GM06990 (cell line): ENCODE measurements around the gene GYPE.
"Not testable (repeated sequence)": the region's sequence is repeated elsewhere in the genome, so short reads cannot be mapped to it uniquely, and the experiment has no call there.

Source experiments
- DNase-seq: peaks from one replicate; pipeline ENCODE4 v3.0.0-alpha.2; 2011; ENCODE audit not compliant: insufficient read length; ENCODE audit errors: extremely low read depth
- H3K27me3 ChIP-seq: replicated peaks from 2 replicates; pipeline ENCODE4 v1.6.0; 2011; ENCODE audit warnings: low read length; ENCODE audit not compliant: control insufficient read depth, insufficient read depth
- H3K36me3 ChIP-seq: 2 replicates; pipeline ENCODE4 v1.5.1; 2011; ENCODE audit warnings: low read length; ENCODE audit not compliant: control insufficient read depth, insufficient read depth
- H3K4me3 ChIP-seq: replicated peaks from 2 replicates; pipeline ENCODE4 v1.5.1; 2011; ENCODE audit warnings: low read depth, mild to moderate bottlenecking, control low read depth, low read length
- TF ChIP-seq, protein P1 (sequence below): IDR thresholded peaks from 2 replicates; pipeline ENCODE4 v1.5.1; 2011; ENCODE audit warnings: low read length, control low read depth, mild to moderate bottlenecking, inconsistent platforms; ENCODE audit not compliant: insufficient read depth, poor library complexity, severe bottlenecking

The GYPE gene

DNA sequence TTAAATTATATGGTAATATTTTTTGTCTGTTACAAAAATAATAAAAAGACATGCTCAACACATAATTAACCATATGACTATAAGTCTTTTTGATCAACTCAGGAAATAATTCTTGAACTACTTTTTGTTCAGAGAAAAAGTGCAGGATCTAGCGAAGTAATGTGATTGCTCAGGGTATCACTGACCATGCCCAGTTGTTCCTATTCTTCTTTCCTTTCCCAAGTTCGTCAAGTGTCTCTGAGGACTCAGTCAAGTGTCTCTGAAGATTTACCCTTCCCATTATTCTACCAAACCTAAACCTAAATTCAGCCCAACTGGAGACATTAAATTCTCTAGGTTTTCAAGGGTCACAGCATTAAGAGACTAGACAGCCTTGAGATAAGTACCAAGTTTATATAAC lies 5.5 kb upstream of the GYPE start:
- DNase-seq, H3K36me3 ChIP-seq, H3K27me3 ChIP-seq: not testable (repeated sequence)
- H3K4me3 ChIP-seq: peak overlapping the region; percentile 75

DNA sequence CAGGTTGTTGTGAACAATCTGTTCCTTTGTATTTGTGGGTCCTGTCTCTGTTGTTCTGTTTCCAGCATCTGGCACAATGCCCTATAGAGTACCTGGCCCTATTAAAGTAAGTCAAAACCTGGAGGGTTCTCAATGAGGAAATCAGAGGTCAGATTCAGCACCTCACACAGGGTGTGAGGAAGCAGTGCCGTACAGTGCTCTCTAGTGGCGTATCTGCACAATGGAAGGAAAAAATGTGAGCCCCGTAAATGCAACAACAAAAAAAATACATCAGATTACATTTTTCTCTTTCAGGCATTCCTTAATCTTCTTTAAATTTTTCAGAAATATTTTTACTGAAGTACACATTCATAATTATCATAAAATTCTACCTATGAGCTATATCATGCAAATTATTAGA lies 2.5 kb upstream of the GYPE start:
- not testable (repeated sequence) for DNase-seq

DNA sequence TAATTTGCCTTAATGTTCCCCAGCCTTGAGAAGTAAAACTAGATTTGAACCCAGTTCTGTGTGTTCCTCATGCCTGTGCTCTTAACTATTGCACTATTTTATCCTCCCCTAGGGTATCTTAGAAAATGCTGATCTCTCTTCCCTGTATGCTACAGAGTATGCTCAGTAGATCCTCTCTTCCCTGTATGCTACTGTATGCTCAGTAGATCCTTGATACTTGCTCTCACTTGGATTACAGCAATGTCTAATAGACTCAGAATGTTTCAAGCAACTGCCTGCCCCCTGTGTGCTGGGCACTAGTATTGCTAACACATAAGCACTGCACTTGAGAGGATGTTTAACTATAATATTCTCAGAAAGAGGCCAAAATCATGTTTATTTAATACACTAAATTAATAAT lies 928 bp downstream of the GYPE start:
- not testable (repeated sequence) for DNase-seq, H3K27me3 ChIP-seq, H3K36me3 ChIP-seq, H3K4me3 ChIP-seq

More for the DNA sequence above, 2.5 kb upstream of the GYPE start:
- TF ChIP-seq, protein P1, sequence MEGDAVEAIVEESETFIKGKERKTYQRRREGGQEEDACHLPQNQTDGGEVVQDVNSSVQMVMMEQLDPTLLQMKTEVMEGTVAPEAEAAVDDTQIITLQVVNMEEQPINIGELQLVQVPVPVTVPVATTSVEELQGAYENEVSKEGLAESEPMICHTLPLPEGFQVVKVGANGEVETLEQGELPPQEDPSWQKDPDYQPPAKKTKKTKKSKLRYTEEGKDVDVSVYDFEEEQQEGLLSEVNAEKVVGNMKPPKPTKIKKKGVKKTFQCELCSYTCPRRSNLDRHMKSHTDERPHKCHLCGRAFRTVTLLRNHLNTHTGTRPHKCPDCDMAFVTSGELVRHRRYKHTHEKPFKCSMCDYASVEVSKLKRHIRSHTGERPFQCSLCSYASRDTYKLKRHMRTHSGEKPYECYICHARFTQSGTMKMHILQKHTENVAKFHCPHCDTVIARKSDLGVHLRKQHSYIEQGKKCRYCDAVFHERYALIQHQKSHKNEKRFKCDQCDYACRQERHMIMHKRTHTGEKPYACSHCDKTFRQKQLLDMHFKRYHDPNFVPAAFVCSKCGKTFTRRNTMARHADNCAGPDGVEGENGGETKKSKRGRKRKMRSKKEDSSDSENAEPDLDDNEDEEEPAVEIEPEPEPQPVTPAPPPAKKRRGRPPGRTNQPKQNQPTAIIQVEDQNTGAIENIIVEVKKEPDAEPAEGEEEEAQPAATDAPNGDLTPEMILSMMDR: peak; percentile 55
- not testable (repeated sequence) for H3K36me3 ChIP-seq, H3K4me3 ChIP-seq, H3K27me3 ChIP-seq

DNA sequence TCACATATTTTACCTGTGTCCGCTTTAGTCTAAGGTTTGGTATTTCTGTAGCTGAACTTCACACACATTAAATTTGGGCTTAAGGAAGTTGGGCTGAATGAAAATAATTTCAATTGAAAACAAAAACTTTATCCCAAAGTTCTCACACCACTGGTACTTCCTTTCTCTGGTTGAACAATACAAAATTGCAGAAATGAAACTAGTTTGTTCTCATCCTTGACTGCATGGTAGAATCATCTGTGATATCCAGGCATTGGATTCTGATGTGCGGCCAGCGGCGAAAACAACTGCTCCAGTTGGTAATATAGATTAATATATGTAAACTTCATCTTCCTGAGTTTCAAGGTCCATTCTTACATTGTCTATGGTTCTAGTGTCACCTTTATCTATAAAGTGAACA lies 15.0 kb downstream of the GYPE start:
- H3K4me3 ChIP-seq, H3K27me3 ChIP-seq, DNase-seq, H3K36me3 ChIP-seq: not testable (repeated sequence)

DNA sequence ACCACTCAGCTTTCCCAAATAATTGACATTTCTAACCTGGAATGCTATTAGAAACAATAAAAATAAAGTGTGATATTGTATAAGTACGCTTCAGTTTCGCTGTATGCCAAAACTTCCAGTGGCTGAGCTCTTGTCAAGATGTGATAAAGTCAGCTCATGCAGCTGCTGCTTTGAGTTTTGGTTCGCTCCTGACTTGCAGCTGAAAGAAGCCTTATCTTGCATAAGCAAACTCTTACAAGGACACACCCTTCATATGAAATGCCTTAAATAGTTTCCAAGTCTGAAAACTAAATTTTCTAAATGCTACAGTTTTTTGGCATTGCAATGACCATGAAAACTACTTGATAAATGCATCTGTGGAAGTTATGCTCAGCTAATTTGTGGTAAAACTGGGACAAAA lies 17.2 kb downstream of the GYPE start:
- DNase-seq, H3K4me3 ChIP-seq, H3K36me3 ChIP-seq, H3K27me3 ChIP-seq: not testable (repeated sequence)

DNA sequence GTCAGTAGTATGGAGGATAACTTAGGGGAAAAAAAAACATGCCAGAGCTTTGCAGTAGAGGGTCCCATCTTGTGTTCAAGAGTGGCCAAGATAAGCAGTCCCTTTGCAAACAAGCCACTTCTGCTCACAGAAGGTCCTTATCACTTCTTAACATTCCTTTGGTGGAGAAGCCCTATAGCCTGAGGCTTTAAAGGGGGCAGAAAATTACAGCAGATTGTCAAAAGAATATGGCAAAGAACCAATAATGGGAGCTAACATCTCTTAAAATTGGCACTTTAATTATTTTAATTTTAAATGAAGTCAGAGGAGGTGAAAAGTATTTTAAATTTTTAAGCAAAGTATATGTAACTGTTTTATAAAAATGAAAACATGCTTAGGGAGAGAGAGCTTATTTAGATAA lies 20.4 kb downstream of the GYPE start:
- not testable (repeated sequence) for H3K4me3 ChIP-seq, H3K36me3 ChIP-seq, H3K27me3 ChIP-seq, DNase-seq

DNA sequence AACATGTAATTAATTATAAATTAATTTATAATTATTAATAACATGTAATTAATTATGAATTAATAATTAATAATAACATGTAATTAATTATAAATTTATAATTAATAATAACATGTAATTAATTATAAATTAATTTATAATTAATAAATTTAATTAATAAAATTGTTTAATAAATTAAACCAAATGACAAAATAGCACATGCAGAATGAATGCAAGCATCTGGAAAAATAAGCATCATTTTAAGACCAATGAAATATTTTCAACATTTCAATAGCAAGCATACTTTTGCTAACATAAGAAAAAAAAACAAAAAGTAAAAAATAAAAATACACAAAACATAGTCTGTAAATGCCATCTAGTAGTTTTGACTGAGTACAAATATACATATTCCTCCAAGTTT lies 21.8 kb downstream of the GYPE start:
- H3K36me3 ChIP-seq: no peaks in the 10 kb centered on the region
- TF ChIP-seq, protein P1: no peak
- no peak for DNase-seq
- H3K4me3 ChIP-seq: no peak overlapping the region
- no peaks in the 10 kb centered on the region for H3K27me3 ChIP-seq

DNA sequence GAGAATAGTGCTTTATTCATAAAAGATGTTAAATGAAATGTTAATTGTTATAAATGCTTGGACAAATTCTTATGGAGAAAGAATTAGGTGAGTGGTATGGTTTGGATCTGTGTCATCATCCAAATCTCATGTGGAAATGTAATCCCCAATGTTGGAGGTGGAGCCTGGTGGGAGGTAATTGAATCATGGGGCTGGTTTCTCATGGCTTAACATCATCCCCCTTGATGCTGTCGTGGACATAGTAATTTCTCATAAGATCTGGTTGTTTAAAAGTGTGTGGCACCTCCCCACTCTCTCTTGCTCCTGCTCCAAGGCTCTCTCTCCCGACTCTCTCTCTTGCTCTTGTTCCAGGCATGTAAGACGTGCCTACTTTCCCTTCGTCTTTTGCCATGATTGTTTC lies 22.5 kb downstream of the GYPE start:
- H3K36me3 ChIP-seq: no peaks in the 10 kb centered on the region
- TF ChIP-seq, protein P1: no peak
- DNase-seq: no peak
- no peaks in the 10 kb centered on the region for H3K27me3 ChIP-seq
- H3K4me3 ChIP-seq: no peak overlapping the region

DNA sequence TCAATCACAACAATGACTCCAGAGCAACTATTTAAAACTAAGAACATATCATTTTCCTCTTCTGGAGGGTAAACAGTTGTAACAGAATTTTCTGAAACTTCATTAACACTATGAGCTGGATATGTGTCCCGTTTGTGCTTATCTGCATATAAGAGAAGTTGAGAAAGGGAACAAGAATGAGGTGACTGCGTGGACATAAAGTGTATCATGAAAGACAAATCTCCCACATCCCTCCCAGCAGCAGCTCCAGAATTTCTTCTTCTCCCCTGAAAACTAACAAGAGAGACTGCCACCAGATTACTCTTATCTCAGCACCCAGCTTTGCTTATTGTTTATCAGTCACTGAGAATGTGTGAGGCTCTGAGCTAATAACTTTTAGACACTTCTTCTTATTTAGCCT lies 25.8 kb downstream of the GYPE start:
- H3K4me3 ChIP-seq, H3K36me3 ChIP-seq, H3K27me3 ChIP-seq, DNase-seq: not testable (repeated sequence)

DNA sequence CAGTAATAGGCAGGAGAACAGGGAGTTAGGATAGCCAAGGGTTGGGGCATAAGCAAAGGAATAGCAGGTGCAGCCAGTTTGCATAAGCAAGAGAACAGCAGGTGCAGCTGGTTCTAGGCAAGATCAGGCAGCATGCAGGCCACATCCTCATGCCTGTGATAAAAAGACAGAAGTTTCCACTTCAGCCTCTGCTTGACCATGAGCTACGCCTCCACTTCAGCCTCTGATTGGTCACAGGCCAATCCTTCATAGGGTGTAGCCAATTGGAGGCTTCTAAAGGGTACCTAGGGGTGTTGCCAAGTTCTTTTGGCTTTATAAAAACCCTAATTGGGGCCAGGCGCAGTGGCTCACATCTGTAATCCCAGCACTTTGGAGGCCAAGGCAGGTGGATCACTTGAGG lies 30.0 kb downstream of the GYPE start:
- not testable (repeated sequence) for H3K27me3 ChIP-seq, H3K36me3 ChIP-seq, DNase-seq, H3K4me3 ChIP-seq

DNA sequence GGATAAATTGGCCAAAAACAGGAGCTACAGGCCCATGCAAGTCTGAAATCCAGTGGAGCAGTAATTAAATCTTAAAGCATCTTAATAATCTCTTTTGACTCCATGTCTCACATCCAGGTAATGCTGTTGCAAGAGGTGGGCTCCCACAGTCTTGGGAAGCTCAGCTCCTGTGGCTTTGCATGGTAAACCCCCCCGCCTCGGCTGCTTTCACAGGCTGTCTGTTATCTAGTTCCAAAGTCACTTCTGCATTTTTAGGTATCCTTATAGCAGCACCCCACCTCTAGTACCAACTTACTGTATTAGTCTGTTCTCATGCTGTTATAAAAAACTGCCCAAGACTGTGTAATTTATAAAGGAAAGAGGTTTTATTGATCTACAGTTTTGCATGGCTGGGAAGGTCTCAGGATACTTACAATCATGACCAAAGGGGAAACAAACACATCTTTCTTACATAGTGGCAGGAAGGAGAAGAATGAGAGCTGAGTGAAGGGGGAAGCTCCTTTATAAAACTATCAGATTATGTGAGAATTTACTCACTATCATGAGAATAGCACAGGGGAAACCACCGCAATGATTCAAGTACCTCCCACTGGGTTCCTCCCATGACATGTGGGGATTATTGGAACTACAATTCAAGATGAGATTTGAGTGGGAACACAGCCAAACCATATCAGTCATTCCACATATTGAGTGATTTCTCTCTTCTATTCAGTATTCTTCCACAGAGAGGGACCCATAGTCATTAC lies 34.7 kb downstream of the GYPE start:
- DNase-seq, H3K4me3 ChIP-seq, H3K27me3 ChIP-seq, H3K36me3 ChIP-seq: not testable (repeated sequence)

DNA sequence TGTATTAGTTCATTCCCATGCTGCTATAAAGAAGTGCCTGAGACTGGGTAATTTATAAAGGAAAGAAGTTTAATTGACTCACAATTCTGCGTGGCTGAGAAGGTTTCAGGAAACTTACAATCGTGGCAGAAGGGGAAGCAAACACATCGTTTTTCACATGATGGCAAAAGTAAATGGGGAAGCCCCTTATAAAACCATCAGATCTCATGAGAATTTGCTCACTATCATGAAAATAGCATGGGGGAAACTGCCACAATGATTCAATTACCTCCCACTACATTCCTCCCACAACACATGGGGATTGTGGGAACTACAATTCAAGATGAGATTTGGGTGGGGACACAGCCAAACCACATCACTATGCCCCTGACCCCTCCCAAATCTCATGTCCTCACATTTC lies 35.4 kb downstream of the GYPE start:
- H3K36me3 ChIP-seq, H3K27me3 ChIP-seq, DNase-seq, H3K4me3 ChIP-seq: not testable (repeated sequence)
